Left forelimb (tissue), 1 donor: Measurements from ENCODE around the gene TMEM259.

Experiments
- DNase-seq: peaks from one replicate; pipeline ENCODE4 v3.0.0-alpha.2; 2018; ENCODE audit warnings: low spot score

TMEM259 gene

DNA sequence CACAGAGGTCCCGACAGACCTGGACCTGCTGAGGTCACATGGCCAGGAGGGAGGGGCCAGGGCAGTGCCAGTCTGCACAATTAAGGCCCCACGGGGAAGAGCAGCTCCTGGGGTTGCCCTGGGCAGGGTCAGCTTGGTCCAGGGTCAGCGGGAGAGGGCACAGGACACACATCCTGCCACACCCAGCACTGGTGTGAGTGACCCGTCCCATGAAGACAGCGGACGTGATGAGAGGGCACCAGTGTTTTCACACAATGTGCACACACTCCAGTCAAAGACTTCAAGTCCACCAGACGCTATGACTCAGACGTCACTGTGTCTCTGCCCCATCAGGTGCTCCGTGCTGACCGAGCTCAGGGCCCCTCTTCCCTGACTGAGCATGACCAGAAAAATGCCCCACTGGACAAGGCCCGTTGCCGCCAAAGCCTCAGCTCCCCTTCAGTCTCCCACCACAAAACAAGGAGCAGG, 4.2 kb downstream of the TMEM259 start:
- no peak for DNase-seq

DNA sequence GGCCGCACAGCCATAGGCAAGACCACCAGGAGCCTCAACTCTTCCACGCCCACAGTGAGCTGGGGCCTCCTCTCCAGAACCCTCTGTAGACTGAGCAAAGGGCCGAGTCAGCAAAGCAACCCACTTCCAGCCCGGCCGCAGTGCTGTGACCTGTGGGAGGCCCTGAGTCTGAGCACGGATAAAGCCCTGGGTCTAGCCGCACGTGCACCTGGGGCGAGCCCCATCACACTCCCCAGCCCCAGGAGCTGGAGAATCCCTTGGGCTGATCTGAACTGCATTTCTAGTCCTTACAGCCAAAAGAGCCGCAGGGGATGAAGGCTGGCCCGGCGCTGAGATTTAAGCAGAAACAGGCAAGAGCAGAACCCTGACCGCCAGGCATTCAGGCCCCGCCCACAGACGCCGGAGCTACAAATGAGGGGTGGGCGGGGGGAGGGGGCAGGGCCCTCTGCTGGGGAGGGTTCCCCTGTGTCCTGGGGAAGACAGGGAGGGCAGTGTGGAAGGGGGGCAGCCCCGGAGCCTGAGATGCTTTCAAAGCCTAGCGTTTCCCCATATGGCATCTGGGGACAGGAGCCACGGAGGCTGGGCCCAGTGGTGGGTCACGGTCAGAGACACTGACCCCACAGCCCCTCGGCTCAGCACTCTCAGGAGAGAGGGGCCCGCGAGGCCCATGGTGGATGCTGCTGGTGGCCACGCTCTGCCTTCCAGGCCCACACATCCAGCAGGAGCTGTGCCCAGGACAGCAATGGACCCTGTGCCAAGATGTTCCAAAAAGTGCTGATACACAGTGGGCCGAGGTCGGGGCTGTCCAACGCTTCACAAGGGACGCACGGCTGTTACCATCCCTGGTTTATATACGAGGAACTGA, 4.9 kb downstream of the TMEM259 start:
- DNase-seq, result no peak

DNA sequence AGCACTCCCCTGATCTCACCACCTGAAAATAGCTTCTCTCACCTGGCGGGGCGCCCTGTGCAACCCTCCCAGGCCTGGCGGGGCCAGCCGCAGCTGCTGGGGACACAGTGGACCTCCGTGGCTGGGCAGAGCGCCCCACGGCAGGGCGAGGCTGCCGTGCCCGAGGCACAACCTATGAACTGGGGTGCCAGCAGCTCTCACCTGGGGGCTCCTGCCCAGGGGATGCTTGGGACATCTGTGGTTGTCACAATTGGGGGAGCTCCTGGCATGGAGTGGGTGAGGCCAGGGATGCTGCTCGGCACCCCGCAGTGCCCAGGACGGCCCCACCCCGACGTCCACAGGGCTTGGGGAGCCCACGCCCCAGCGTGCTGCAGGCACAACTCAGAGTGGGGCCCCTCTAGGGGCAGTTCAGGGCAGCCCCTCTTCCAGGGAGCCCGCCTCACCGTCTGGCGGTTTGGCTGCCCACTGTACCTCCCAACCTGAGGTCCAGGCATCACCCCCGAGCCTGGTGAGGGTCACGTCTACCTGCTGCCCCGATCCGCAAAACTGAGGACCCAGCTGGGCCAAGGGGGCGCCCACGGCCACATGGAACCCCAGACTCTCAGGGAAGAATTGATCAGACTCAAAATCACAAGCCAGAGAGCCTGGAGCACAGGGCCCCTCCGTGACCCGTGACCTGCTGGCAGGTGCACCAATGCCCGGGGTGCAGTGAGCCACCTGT, 5.7 kb downstream of the TMEM259 start:
- no peak for DNase-seq

DNA sequence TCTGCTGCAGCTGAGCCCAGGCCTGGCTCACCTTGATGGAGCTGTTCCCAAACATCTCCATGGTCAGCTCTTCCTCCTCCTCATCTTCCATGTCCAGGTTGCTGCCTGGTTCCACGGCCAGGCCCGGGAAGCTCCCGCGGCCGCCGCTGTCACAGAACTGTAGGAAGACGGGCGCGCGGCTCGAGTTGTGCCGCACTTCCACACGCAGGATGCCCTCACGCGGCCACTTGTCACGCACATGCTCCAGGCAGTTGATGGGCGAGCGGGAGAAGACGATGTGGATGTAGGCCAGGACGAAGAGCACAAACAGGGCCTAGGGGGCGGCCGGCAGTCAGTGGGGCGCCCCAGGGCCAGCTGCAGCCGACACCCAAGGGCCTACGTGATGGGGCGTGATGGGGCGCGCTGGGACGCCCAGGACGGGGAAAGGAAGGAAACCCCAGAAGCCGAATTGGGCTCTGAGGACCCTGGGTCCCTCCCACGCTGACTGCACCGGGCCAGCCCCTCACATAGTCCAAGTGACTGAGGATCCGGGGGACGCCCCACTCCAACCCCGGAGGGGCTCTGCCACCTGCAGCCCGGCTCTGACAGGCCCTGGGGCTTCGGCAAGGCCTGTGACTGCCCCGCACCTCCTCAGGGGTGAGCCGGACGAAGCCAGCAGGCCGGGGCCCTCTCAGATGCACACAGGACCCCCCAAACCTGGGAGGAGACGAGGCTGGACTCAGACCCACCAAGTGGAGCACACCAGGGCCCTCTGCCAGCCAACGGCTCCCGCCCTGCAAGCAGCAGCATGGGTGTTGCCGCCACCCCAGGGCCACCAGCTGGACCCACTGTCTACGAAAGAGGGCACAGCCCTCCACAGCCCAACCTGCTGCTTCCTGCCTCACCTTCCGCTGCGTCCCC, 6.5 kb downstream of the TMEM259 start:
- no peak for DNase-seq

DNA sequence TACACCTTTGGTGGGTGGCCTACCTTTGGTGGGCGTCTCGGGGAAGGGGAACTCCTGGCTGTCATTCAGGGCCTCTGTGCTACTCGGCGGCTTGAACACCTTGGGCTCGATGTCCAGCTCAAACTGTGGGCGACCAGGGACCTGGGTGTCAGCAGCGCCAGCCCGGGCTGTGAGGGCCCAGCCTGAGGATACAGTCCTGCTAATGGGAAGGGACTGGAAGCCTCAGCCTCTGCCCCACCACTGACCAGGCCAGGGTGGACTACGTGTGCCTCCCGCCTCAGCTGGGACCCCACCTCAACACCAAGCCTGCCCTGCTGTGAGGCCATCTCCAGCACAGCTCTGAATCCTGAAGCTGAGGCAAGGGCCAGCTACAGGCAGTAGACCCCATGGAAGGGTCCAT, 7.7 kb downstream of the TMEM259 start:
- no peak for DNase-seq

DNA sequence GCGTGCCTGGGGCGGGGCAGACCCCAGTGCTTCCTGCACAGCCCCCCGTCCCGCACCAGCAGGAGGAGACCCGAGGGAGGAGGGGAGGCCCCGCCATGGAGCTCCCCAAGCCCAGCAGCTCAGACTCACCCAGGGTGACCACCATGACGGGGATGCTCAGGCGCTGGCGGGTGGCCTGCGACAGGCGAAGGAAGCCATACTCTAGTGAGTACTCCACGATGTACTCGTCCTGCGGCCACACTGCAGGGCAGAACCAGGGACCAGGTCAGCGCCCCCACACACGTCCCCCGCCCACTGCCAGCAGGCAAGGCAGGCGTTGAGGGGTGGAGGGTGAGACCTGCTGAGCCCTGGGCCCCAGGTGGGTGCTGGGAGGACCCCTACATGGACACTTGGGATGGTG, 8.6 kb downstream of the TMEM259 start:
- no peak for DNase-seq

DNA sequence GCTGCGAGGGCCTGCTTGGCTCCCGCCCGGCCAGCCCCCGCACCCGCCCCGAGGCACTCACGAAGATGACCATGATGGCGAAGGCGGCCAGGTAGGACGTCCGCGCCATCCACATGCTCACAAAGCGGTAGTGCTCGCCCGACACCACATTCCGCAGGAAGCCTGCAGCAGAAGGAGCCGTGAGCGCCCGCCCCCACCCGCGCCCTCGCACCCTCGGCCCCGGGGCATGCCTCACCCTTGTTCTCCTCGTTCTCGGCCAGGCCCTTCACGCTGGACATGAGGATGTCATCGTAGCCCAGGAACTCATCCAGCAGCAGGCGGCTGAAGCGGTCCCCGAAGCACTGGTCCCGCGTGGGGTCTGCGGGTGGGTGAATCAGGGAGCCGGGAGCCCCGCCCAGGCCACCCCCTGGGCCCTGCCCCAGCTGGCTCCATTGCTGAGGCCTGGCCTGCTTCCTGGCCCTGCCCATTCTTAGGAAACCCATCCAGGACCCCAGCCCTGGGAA, 9.0 kb downstream of the TMEM259 start:
- no peak for DNase-seq

DNA sequence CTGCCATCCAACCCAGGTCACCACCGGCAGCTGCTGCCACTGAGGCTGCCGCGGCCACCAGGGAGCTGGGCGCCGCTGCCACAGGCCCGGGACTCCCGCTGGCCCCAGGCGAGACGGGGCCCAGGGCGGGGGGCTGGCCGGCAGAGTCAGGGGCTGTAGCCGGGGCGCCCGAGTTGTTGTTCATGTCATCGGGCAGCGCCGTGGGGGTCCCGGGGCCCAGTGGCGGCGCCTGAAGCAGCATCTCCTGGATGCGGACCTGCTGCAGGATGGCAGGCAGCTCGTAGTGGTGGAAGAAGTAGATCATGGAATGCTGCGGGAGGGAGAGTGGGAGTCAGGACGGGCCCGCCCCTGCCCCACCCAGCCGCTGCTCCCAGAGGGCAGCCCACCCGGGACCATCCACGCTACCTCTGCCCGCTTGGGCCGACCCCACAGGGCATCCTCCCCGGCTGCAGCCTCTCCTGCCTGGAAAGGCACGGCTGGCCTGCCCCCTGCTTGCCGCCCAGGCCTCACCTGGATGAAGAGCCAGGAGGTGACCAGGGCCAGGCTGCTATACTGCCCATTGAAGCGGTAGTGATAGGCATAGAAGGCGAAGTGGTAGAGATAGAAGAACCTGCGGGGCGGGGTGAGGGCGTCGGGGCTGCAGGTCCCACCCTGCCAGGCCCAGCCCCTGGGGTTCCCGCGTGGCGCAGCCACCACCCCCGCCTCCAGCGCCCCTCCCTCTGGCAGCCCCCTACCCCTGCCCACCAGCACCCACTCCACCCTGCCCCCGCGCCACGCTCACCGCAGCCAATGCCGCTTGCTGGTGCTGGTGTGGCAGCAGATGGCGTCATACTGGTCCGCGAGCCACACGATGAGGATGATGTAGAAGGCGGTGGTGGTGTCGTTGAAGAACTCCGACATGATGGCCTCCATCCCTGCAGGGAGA, 10.1 kb downstream of the TMEM259 start:
- no peak for DNase-seq

DNA sequence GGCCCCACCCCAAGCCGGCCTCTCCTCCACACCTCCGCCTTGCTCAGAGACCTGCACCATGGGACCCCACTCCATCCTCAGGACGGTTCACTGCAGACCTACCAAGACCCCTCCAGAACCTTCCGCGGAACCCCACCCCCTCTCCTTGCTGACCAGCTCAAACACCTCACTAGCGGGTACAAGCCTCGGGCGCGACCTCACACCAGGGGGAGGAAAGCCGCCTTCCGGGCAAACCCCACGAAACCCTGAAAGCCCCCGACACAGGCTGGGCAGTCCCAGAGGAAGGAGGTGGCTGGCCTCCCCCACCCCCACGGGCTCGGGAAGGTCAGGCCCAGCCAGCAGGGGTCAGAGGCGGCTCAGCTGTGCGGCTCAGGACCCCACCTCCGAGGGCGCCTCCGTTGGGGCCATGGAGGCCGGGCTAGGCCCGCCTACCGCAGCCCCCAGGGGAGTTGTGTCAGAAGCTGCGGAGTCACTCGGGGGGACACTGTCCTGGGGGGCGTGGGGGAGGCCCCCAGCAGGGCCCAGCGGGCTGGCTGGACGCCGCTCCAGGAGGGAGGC, 10.9 kb downstream of the TMEM259 start:
- DNase-seq, result no peak

DNA sequence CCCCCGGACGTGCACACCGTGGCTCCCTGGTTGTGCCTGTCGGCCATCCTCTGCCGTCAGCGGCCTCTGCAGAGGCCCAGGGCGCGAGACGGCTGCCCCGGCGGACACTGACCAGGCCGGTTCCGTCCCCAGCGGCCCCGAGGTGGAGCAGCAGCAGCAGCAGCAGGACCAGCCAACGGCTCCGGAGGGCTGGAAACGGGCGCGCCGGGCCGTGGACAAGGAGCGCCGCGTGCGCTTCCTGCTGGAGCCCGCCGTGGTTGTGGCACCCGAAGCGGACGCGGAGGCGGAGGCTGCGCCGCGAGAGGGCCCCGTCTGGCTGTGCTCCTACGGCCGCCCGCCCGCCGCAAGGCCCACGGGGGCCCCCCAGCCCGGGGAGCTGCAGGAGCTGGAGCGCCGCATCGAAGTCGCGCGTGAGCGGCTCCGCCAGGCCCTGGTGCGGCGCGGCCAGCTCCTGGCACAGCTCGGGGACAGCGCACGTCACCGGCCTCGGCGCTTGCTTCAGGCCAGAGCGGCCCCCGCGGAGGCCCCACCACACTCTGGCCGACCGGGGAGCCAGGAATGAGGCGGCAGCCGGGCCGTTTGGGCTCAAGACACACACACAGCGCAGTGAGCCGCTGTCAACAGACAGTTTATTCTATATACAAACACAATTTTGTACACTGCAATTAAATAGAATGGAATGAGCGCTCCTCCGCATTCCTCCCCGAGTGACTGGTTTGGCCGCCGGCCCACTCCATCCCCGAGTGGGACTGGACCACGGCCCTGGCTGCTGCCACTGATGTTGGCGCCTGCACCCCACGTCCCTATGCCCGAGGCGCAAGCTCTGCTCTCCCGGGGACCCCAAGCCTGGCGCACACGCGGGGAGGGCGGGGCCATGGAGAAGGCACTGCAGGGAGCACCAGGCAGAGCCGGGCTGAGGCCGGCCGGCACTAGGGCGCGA, 11.6 kb downstream of the TMEM259 start:
- DNase-seq, result no peak

DNA sequence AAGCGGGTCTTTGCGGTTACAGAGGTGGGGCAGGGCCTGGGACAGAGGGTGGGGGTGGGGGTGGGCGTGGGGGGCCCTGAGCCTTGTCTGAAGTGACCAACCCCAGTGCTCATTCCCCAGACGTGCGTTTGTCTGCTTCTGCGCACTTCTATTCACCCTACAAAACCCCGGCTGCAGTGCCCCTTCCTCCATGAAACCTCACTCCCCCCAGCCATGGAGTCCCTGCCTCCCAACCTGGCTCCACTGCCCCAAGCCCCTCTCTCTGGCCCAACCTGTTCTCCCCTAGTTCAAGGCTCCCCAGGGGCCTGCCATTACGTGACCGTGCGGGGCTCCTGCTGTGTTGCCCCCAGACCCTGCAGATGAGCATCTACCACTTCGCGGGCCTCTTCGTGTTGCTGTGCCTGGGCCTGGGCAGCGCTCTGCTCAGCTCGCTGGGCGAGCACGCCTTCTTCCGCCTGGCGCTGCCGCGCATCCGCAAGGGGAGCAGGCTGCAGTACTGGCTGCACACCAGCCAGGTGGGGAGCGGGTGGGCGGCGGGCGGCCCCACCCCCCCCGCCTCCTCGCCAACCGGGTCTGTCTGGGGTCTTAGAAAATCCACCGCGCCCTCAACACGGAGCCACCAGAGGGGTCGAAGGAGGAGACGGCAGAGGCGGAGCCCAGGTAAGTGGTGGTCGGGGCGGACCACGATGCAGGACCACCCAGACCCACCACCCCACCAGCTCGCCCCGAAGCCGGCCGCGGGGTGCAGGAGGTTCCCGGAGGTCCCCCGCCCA, 12.5 kb downstream of the TMEM259 start:
- DNase-seq, result no peak

DNA sequence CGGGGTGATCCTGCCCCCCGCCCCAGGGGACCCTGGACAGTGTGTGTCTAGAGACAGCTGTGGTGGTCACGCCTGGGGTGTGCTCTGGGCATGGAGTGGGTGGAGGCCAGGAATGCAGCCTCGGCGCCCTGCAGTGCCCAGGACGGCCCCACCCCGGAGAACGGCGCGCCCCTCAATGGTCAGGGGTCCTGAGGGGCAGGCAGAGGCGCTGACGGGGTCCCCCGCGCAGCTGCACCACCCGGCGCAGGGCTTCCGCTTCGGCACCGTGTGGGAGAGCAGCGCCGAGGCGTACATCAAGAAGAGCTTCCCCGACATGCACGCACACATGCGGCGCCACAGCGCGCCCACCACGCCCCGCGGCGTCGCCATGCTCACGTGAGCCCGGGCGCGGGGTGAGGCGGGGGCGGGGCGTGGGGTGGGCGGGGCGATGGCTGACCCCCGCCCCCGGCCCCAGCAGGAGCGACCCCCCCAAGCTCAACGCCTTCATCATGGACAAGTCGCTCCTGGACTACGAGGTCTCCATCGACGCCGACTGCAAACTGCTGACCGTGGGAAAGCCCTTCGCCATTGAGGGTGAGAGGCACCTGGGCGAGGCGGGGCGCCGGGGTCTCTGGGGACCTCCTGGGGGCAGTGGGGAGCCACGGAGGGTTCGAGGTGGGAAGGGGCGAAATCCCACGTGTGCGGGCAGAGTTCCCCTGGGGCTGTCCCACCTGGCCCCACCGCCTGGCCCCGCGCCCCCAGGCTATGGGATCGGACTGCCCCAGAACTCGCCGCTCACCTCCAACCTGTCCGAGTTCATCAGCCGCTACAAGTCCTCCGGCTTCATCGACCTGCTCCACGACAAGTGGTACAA, 13.3 kb downstream of the TMEM259 start:
- no peak for DNase-seq

DNA sequence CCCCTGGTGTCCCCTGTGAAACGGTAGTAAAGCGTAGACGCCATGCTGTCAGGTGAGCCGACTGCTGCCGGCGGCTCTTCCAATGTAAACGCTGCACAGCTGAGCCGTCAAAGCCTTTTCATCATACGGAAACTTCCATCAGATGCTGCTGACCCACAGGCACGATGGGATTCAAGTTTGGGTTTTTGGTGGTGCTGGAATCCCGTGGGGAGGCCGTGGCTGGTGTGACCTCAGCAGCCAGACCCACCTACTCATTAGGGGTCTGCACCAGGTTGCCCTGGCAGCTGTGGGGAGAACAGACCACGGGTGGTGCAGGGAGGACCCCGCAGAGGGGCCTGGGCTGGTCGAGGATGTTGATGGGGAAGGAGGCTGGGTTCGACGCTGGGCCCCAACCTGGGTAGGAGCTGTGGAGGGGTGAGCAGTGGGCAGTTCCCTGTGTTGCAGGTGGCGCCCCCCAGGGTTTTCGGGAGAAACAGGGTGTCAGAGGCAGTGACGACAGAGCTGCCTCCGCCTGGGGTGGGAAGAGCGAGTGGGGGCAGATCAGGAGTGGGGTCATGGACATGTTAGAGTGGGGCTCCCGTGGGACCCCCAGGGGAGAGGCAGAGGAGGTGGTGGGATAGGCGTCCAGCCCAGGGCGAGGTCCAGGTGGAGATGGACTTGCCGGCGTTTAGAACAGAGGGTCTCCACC, 14.1 kb downstream of the TMEM259 start:
- no peak for DNase-seq

DNA sequence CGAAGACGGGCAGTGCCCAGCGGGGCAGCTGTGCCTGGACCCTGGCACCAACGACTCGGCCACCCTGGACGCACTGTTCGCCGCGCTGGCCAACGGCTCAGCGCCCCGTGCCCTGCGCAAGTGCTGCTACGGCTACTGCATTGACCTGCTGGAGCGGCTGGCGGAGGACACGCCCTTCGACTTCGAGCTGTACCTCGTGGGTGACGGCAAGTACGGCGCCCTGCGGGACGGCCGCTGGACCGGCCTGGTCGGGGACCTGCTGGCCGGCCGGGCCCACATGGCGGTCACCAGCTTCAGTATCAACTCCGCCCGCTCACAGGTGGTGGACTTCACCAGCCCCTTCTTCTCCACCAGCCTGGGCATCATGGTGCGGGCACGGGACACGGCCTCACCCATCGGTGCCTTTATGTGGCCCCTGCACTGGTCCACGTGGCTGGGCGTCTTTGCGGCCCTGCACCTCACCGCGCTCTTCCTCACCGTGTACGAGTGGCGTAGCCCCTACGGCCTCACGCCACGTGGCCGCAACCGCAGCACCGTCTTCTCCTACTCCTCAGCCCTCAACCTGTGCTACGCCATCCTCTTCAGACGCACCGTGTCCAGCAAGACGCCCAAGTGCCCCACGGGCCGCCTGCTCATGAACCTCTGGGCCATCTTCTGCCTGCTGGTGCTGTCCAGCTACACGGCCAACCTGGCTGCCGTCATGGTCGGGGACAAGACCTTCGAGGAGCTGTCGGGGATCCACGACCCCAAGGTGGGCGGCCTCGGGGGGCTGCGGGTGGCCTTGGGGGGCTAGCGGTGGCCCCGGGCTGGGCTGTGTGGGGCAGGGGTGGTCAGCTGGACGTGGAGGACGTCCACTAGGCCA, 15.9 kb downstream of the TMEM259 start:
- DNase-seq, result no peak

DNA sequence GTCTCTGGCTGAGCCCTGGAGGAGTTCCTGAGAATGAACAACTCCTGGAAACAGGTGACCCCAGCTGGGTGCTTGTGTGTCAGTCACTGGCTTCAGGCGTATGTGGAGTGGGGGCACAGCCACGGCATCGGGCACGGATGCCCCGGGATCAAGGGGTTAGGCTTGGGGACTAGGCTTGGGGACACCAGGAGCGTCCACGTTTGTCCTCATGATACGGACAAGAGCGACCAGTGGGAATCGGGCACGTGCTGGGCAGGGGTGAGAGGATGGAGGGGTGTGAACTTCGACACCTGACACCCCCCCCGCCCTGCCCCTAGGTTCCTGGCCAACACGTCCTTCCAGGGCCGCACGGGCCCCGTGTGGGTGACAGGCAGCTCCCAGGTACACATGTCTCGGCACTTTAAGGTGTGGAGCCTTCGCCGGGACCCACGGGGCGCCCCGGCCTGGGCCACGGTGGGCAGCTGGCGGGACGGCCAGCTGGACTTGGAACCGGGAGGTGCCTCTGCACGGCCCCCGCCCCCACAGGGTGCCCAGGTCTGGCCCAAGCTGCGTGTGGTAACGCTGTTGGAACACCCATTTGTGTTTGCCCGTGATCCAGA, 16.6 kb downstream of the TMEM259 start:
- DNase-seq, result no peak

DNA sequence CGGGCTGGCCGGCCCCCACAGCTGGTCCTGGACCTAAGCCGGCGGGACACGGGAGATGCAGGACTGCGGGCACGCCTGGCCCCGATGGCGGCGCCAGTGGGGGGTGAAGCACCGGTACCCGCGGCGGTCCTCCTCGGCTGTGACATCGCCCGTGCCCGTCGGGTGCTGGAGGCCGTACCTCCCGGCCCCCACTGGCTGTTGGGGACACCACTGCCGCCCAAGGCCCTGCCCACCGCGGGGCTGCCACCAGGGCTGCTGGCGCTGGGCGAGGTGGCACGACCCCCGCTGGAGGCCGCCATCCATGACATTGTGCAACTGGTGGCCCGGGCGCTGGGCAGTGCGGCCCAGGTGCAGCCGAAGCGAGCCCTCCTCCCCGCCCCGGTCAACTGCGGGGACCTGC, 17.6 kb downstream of the TMEM259 start:
- DNase-seq, result no peak
